ENCODE data around the gene CARMIL1.

DNA sequence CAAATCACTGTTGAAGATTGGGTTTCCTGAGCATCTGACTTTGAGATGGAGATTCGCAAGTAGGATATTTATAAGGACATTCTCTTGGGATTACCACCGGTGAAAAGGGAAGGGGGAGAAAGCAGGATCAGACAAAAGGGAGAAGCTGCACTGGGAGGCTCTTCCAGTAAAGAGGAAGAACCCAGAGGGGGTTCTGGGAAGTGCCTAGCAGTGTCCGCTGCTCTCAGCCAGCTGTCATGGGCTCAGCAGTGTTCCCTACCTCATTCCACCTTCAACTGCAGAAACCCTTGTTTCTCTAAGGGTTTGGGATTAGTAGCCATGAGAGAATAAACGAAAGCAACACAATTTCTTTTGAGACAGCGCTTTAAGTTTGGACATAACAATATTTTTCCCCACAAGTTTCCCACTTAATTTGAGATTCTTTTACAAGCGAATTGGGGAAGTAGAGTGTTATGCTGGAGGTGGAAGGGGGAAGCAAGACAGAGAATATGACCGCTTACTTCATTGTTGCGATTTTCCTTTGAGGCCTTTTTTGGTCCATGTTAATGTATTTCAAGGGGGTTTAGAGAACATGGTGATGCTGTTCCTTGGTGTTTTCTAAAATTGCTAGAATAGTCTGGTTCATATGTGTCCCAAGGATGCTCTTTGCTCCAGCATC lies 218.3 kb downstream of the CARMIL1 start:
- TF ChIP-seq ZFP3 (CRISPR knock-in tag; IDR thresholded peaks at IDR 0.05) (no peak), ZC3H10 (CRISPR knock-in tag; IDR thresholded peaks at IDR 0.05) (no peak), ARNTL (CRISPR knock-in tag; IDR thresholded peaks at IDR 0.05; ENCODE audit: borderline replicate concordance, low read depth) (no peak), RARB (CRISPR knock-in tag; IDR thresholded peaks at IDR 0.05) (no peak), GLIS3 (CRISPR knock-in tag; IDR thresholded peaks at IDR 0.05) (no peak), ZFP30 (CRISPR knock-in tag; IDR thresholded peaks at IDR 0.05) (no peak), PPARA (CRISPR knock-in tag; IDR thresholded peaks at IDR 0.05; ENCODE audit: borderline replicate concordance) (no peak), ISL1 (CRISPR knock-in tag; IDR thresholded peaks at IDR 0.05) (no peak), ZNF70 (CRISPR knock-in tag; IDR thresholded peaks at IDR 0.05) (no peak)
- TF ChIP-seq, protein P1, sequence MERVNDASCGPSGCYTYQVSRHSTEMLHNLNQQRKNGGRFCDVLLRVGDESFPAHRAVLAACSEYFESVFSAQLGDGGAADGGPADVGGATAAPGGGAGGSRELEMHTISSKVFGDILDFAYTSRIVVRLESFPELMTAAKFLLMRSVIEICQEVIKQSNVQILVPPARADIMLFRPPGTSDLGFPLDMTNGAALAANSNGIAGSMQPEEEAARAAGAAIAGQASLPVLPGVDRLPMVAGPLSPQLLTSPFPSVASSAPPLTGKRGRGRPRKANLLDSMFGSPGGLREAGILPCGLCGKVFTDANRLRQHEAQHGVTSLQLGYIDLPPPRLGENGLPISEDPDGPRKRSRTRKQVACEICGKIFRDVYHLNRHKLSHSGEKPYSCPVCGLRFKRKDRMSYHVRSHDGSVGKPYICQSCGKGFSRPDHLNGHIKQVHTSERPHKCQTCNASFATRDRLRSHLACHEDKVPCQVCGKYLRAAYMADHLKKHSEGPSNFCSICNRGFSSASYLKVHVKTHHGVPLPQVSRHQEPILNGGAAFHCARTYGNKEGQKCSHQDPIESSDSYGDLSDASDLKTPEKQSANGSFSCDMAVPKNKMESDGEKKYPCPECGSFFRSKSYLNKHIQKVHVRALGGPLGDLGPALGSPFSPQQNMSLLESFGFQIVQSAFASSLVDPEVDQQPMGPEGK (CRISPR knock-in tag; IDR thresholded peaks at IDR 0.05; ENCODE audit: borderline replicate concordance), result no peak
- TF ChIP-seq, protein P2, sequence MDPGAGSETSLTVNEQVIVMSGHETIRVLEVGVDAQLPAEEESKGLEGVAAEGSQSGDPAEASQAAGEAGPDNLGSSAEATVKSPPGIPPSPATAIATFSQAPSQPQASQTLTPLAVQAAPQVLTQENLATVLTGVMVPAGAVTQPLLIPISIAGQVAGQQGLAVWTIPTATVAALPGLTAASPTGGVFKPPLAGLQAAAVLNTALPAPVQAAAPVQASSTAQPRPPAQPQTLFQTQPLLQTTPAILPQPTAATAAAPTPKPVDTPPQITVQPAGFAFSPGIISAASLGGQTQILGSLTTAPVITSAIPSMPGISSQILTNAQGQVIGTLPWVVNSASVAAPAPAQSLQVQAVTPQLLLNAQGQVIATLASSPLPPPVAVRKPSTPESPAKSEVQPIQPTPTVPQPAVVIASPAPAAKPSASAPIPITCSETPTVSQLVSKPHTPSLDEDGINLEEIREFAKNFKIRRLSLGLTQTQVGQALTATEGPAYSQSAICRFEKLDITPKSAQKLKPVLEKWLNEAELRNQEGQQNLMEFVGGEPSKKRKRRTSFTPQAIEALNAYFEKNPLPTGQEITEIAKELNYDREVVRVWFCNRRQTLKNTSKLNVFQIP (CRISPR knock-in tag; IDR thresholded peaks at IDR 0.05; ENCODE audit: borderline replicate concordance, low read depth), result no peak
- TF ChIP-seq, protein P3, sequence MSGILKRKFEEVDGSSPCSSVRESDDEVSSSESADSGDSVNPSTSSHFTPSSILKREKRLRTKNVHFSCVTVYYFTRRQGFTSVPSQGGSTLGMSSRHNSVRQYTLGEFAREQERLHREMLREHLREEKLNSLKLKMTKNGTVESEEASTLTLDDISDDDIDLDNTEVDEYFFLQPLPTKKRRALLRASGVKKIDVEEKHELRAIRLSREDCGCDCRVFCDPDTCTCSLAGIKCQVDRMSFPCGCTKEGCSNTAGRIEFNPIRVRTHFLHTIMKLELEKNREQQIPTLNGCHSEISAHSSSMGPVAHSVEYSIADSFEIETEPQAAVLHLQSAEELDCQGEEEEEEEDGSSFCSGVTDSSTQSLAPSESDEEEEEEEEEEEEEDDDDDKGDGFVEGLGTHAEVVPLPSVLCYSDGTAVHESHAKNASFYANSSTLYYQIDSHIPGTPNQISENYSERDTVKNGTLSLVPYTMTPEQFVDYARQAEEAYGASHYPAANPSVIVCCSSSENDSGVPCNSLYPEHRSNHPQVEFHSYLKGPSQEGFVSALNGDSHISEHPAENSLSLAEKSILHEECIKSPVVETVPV (CRISPR knock-in tag; IDR thresholded peaks at IDR 0.05), result no peak
- TF ChIP-seq, protein P4, sequence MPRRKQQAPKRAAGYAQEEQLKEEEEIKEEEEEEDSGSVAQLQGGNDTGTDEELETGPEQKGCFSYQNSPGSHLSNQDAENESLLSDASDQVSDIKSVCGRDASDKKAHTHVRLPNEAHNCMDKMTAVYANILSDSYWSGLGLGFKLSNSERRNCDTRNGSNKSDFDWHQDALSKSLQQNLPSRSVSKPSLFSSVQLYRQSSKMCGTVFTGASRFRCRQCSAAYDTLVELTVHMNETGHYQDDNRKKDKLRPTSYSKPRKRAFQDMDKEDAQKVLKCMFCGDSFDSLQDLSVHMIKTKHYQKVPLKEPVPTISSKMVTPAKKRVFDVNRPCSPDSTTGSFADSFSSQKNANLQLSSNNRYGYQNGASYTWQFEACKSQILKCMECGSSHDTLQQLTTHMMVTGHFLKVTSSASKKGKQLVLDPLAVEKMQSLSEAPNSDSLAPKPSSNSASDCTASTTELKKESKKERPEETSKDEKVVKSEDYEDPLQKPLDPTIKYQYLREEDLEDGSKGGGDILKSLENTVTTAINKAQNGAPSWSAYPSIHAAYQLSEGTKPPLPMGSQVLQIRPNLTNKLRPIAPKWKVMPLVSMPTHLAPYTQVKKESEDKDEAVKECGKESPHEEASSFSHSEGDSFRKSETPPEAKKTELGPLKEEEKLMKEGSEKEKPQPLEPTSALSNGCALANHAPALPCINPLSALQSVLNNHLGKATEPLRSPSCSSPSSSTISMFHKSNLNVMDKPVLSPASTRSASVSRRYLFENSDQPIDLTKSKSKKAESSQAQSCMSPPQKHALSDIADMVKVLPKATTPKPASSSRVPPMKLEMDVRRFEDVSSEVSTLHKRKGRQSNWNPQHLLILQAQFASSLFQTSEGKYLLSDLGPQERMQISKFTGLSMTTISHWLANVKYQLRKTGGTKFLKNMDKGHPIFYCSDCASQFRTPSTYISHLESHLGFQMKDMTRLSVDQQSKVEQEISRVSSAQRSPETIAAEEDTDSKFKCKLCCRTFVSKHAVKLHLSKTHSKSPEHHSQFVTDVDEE (CRISPR knock-in tag; IDR thresholded peaks at IDR 0.05), result no peak
